ENCODE measurements around the gene TROAP. TPM values are rescaled to one million over a fixed set of nuclear protein-coding genes. Genes with fewer than 3 reads are reported as not detected.

TROAP gene
- total RNA-seq, result 16.7 and 18.7 TPM in 2 replicates

DNA sequence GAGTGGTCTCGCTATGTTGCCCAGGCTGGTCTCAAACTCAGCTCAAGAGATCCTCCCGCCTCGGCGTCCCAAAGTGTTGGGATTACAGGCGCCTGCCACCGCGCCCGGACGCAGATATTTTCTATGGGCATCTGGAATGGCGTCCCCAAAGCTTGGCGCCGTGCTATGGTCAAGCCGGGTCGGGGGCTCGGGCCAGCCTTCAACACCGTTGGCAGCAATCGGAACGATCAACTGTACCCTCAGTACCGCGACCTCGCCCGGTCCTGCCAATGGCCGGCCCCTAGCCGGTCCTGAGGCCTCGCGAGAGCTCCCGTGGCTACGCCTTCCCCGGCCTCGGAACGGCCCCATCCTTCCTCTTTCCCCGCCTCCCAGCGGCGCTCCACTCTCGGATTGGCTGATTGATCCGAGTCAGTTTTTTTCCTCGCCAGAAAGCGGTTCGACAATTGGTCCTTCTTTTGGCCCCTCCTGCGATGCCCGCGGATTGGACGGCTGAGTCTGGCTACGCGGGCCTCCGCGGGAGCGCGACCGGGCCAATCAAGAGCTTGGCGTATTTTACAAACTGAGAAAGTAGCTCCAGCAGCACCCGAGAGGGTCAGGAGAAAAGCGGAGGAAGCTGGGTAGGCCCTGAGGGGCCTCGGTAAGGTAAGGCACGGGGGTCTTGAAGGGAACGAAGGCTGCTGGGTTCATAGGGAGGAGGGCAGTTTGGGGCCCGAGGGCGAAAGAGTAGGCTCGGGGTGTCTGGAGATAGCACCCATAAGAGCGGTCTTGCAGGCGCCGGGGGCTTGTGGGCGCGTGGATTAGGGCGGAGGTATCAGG, at the start of gene TROAP:
TROAP (plus strand) TSS at position 548 of the 816 bp plus-strand sequence. CDS start 354 bp downstream, outside the sequence.

DNA sequence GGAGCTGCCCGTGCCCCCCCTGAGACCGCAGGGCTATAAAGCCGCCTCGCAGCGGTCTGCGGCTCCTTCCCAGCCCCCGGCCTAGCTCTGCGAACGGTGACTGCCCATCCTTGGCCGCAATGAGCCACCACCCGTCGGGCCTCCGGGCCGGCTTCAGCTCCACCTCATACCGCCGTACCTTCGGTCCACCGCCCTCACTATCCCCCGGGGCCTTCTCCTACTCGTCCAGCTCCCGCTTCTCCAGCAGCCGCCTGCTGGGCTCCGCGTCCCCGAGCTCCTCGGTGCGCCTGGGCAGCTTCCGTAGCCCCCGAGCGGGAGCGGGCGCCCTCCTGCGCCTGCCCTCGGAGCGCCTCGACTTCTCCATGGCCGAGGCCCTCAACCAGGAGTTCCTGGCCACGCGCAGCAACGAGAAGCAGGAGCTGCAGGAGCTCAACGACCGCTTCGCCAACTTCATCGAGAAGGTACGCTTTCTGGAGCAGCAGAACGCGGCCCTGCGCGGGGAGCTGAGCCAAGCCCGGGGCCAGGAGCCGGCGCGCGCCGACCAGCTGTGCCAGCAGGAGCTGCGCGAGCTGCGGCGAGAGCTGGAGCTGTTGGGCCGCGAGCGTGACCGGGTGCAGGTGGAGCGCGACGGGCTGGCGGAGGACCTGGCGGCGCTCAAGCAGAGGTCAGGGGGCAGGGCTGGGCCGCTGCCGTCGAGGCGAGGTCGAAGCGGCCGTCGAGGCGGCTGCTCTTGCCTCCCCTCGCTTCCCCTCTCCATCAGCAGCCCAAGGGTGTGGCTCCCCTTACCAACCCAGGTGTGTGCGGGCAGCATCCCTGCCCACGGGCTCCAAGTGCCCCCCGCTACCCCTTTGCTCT, 27.7 kb upstream of the TROAP start, which contains the start of gene PRPH:
PRPH (plus strand) TSS at position 66 of the 855 bp plus-strand sequence; CDS start at position 120, 54 bp downstream.

DNA sequence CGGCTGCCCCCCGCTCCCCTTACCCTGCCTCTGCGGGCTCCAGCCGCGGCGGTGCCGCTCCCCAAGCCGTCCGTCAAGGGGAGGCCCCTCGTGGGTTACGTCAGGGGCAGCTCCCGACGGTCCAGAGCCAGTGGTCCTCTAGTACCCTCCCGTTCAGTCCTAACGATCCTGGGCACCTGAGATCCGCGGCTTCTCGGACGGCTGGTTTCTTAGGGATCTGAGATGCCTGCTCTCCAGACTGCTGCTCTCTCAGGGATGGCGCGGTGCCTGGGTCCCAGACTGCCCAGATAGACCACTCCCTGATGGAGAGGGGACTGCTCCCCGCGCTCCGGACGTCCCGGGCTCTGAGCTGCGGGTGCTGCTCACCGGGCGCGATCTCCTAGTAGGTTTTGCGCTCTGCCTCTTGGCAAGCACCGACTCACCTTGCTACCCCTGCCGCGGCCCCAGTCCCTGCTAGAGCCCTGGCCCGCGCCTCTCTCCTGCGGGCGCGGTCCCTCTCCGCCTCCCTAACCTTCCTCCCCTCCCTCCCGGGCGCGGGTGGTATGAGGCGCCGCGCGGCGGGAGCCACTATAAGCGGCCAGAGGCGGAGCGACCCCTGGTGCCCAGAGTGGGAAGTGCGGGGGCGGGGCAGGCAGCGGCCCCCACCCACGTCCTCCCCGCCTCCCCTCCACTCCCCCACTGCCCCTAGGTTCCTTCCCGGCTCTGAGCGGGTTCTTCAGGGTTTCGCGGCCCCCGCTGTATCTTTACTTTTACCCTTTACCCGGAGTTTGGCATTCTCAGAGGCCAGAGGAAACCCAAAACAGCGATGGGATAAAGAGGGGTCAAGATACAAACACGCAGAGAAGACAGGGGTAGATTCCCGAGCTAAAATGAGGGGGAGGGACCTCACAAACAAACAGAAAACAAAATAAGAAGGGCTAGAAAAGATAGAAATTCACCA, 13.9 kb downstream of the TROAP start, which contains the start of gene C1QL4:
C1QL4 (minus strand) TSS at position 544 of the 940 bp plus-strand sequence. CDS start 711 bp downstream, outside the sequence.

DNA sequence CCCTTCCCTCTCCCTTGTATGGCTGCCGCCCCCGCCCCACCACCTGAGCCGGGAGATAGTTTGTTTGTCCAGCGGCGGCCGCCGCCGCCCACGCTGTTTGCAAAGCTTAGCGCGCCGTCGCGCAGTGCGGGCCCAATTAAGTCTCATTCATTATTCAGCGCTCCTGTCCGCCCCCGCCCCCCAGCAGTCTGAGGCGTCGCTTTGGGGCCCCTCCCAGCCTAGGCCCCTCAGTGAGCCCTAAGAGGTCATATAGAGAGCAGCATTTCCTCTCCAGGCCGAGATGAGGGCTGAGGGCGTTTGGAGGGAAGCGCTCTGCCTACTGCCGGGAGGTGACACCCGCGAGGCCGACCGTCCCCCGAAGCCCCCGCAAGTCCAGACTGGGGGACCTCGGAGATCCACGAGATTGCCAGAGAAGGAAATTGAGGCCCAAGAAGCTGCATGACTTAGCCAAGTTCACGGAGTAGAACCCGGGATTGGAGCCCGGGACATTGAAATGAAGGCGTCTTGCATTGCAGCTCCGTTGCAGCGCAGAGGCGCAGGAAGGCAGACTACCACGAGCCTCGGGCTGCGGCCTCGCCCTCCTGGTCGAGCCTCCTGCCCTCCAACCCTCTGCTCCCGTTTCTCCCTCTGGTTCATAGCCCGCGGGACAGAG, 23.7 kb downstream of the TROAP start, which contains the start of gene DNAJC22:
DNAJC22 (plus strand) TSS at position 230 of the 652 bp plus-strand sequence. CDS start 1,985 bp downstream, outside the sequence.

DNA sequence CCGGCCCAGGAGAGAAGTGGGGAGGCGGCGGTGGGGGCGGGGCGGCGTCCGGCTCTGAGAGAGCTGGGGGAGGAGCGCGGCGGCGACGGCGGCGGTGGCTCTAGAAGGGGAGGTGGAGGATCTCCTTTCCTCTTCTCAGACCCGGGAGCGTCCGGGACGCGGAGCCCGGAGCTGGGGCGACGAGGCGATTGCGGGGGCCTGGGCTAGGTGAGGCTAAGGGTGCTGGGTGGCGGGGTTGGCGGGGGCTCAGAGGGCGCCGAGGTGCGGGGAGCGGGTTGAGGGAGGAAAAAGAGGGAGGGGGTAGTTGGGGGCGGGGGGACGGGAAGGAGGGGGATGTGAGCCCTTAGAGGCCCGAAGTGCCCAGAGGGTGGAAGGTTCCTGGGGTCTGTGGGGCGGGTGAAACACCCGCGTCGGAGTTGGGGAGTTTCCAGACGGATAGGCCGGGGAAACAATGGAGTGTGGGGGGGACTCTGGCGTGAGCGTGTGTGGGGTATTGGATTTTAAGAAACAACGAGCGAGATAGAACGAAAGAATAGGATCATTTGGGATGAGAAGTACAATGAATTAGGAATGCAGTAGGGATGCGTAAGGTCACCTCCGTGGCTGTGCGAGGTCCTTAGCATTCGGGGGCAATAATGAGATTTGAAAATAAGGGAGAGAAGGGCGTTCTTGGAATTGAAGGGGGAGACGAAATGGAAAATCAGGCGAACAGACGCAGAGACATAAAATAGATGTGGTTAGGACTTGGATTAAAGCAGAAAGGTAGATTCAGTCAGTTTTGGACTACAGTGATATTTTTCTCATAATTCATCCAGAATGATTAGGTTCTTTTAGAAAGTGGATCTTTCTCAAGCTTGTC, 44.6 kb downstream of the TROAP start, which contains the start of gene SPATS2:
SPATS2 (plus strand) TSS at position 82 of the 859 bp plus-strand sequence. CDS start 93,551 bp downstream, outside the sequence.

Other genes with a start within 250 kb of the TROAP start
- under 0.01 TPM in 1 of 2 replicates, not detected in the other for gene DHH, start 228.5 kb upstream of the TROAP start, total RNA-seq
- 31.7 and 38.4 TPM in 2 replicates for gene LMBR1L, start 212.4 kb upstream of the TROAP start, total RNA-seq
- gene TUBA1B, start 191.9 kb upstream of the TROAP start, total RNA-seq, result 571 and 3,378 TPM in 2 replicates
- gene TUBA1A, start 134.2 kb upstream of the TROAP start, total RNA-seq, result 301 and 1,578 TPM in 2 replicates
- 219 and 860 TPM in 2 replicates for gene TUBA1C, start 58.2 kb upstream of the TROAP start, total RNA-seq
- gene PRPH, start 28.1 kb upstream of the TROAP start, total RNA-seq, result not detected in 2 replicates
- 0.78 and 0.88 TPM in 2 replicates for gene C1QL4, start 13.9 kb downstream of the TROAP start, total RNA-seq
- 9.7 and 21.5 TPM in 2 replicates for gene DNAJC22, start 23.6 kb downstream of the TROAP start, total RNA-seq
- gene SPATS2, start 44.2 kb downstream of the TROAP start, total RNA-seq, result 31.0 and 33.1 TPM in 2 replicates
- 0.08 and 0.26 TPM in 2 replicates for gene KCNH3, start 215.8 kb downstream of the TROAP start, total RNA-seq
- gene MCRS1, start 244.9 kb downstream of the TROAP start, total RNA-seq, result 54.7 and 68.9 TPM in 2 replicates

All from epithelial cell of alveolus of lung (primary cell).